Measurements from ENCODE around the gene RIPOR1.

GRCh38 chr16:67546091-67546501 lies 17.5 kb downstream of the RIPOR1 start:
- TF ChIP-seq ZNF565 (CRISPR knock-in tag; conservative IDR thresholded peaks at IDR 0.05; ENCODE audit: low read depth) (no peak), ARNTL (CRISPR knock-in tag; IDR thresholded peaks at IDR 0.05; ENCODE audit: borderline replicate concordance, low read depth) (no peak)

All from SK-N-SH treated with all-trans-retinoic acid at 6 μM for 48 hours (cell line).